ENCODE measurements around the gene STAU1. TPM values are rescaled to one million over a fixed set of nuclear protein-coding genes. Genes with fewer than 3 reads are reported as not detected.
"Not testable (repeated sequence)": the region's sequence is repeated elsewhere in the genome, so short reads cannot be mapped to it uniquely, and the experiment has no call there.

Gene STAU1
- total and polyA plus RNA-seq, 2 experiments from 2014 or later, result 59.4 to 78.2 TPM

- H3K79me2 ChIP-seq (ENCODE audit: insufficient read depth), result peaks cover 76% of the 10 kb centered on the region
- no peak for TF ChIP-seq EZH2 (IDR thresholded peaks at IDR 0.05; ENCODE audit: insufficient read depth, poor library complexity, severe bottlenecking)
- no peak for TF ChIP-seq EZH2phosphoT487 (IDR thresholded peaks at IDR 0.05; ENCODE audit: insufficient read depth, low read depth)
- H4K20me1 ChIP-seq (ENCODE audit: insufficient read depth), result no peaks in the 10 kb centered on the region
- H3K27ac ChIP-seq, result no peak overlapping the region
- in situ Hi-C loops (cut with MboI), result loop anchor here (10.0 kb wide), 1 partner anchor 68 kb away; no protein-coding TSS in a partner anchor
- H2AFZ ChIP-seq, result no peak overlapping the region
- peaks cover 5% of the 10 kb centered on the region; the same call in 1 of the 2 replicates for H3K4me1 ChIP-seq (ENCODE audit: insufficient read depth)
- H3K4me2 ChIP-seq (ENCODE audit: unreplicated experiment), result no peak overlapping the region
- H3K27me3 ChIP-seq (replicated peaks; ENCODE audit: insufficient read depth), result no peaks in the 10 kb centered on the region
- no peaks in the 10 kb centered on the region for H3K9me2 ChIP-seq (ENCODE audit: insufficient read depth)
- DNase-seq, result no peak
- H3K9ac ChIP-seq, result no peak overlapping the region
- peaks cover 8% of the 10 kb centered on the region; the same call in 1 of the 2 replicates for H3F3A ChIP-seq (ENCODE audit: insufficient read depth)
- peaks cover 17% of the 10 kb centered on the region for H3K36me3 ChIP-seq (ENCODE audit: low read depth)
- no peak overlapping the region for H3K4me3 ChIP-seq
- WGBS, 2 experiments (ENCODE audit: low coverage in 1 of 2, low lambda C conversion rate in 2 of 2, missing lambda C conversion rate in 2 of 2), result 95 to 97% methylated on average over 15 of the region's 15 CpGs
- no peaks in the 10 kb centered on the region for H3K9me3 ChIP-seq (ENCODE audit: low read depth)
These were observed 51.1 kb downstream of the STAU1 start for GRCh38 chr20:49136817-49137571.

GRCh38 chr20:49134797-49135196 is 53.3 kb downstream of the STAU1 start:
- H3K4me1 ChIP-seq (ENCODE audit: insufficient read depth); H2AFZ ChIP-seq; H3K9ac ChIP-seq; H3K9me2 ChIP-seq (ENCODE audit: insufficient read depth); H3F3A ChIP-seq (ENCODE audit: insufficient read depth); DNase-seq; H3K27me3 ChIP-seq (replicated peaks; ENCODE audit: insufficient read depth); H3K4me3 ChIP-seq; H3K9me3 ChIP-seq (ENCODE audit: low read depth); H3K27ac ChIP-seq; H3K4me2 ChIP-seq (ENCODE audit: unreplicated experiment); H4K20me1 ChIP-seq (ENCODE audit: insufficient read depth): not testable (repeated sequence)
- peaks cover 14% of the 10 kb centered on the region for H3K36me3 ChIP-seq (ENCODE audit: low read depth)
- peaks cover 74% of the 10 kb centered on the region for H3K79me2 ChIP-seq (ENCODE audit: insufficient read depth)
- in situ Hi-C loops (cut with MboI), result loop anchor here (10.0 kb wide), 1 partner anchor 70 kb away; no protein-coding TSS in a partner anchor
- 66 to 71% methylated on average over 8 of the region's 8 CpGs for WGBS, 2 experiments (ENCODE audit: low coverage in 1 of 2, low lambda C conversion rate in 2 of 2, missing lambda C conversion rate in 2 of 2)

DNA sequence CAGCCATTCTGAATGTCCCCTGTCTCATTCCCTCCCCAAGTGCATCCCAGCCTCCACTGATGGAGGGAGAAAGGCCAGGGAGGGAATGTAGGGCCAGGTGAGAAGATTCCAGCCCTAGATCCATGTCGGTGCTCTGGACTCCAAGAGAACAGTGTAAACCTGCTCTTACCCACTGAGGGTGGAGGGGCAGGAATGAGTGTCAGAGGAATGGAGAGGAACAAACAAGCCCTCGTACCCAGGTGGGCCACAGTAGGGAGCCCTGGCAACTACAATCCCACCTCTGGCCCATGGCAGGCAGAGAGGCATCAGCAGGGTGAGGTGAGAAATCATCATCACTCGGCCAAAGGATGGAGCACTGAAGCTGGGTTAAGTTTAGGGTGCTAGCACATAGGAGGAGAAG is 54.6 kb downstream of the STAU1 start:
- 63 to 71% methylated on average over 3 of the region's 3 CpGs for WGBS, 2 experiments (ENCODE audit: low coverage in 1 of 2, low lambda C conversion rate in 2 of 2, missing lambda C conversion rate in 2 of 2)
- Histone ChIP-seq H3K4me2 (ENCODE audit: unreplicated experiment) (no peak overlapping the region), H3K79me2 (ENCODE audit: insufficient read depth) (peaks cover 69% of the 10 kb centered on the region), H3F3A (ENCODE audit: insufficient read depth) (peaks cover 8% of the 10 kb centered on the region; the same call in 1 of the 2 replicates), H3K4me3 (no peak overlapping the region), H3K27me3 (replicated peaks; ENCODE audit: insufficient read depth) (no peaks in the 10 kb centered on the region), H3K4me1 (ENCODE audit: insufficient read depth) (no peaks in the 10 kb centered on the region), H4K20me1 (ENCODE audit: insufficient read depth) (no peaks in the 10 kb centered on the region), H3K9me3 (ENCODE audit: low read depth) (no peaks in the 10 kb centered on the region), H3K9ac (no peak overlapping the region), H3K27ac (no peak overlapping the region), H2AFZ (no peak overlapping the region), H3K9me2 (ENCODE audit: insufficient read depth) (no peaks in the 10 kb centered on the region), H3K36me3 (ENCODE audit: low read depth) (peaks cover 14% of the 10 kb centered on the region)
- in situ Hi-C loops (cut with MboI), result loop anchor here (10.0 kb wide), 1 partner anchor 71 kb away; no protein-coding TSS in a partner anchor
- no peak for DNase-seq
- TF ChIP-seq EZH2 (IDR thresholded peaks at IDR 0.05; ENCODE audit: insufficient read depth, poor library complexity, severe bottlenecking) (no peak), EZH2phosphoT487 (IDR thresholded peaks at IDR 0.05; ENCODE audit: insufficient read depth, low read depth) (no peak)

- no peak for TF ChIP-seq EZH2phosphoT487 (IDR thresholded peaks at IDR 0.05; ENCODE audit: insufficient read depth, low read depth)
- TF ChIP-seq EZH2 (IDR thresholded peaks at IDR 0.05; ENCODE audit: insufficient read depth, poor library complexity, severe bottlenecking), result no peak
- in situ Hi-C loops (cut with MboI), result loop anchor here (10.0 kb wide), 1 partner anchor 72 kb away; no protein-coding TSS in a partner anchor
- Histone ChIP-seq H3K27ac (no peak overlapping the region), H3K4me1 (ENCODE audit: insufficient read depth) (no peaks in the 10 kb centered on the region), H2AFZ (no peak overlapping the region), H3K9me3 (ENCODE audit: low read depth) (no peaks in the 10 kb centered on the region), H3K9ac (no peak overlapping the region), H3K79me2 (ENCODE audit: insufficient read depth) (peaks cover 68% of the 10 kb centered on the region), H3K9me2 (ENCODE audit: insufficient read depth) (no peaks in the 10 kb centered on the region), H3K27me3 (replicated peaks; ENCODE audit: insufficient read depth) (no peaks in the 10 kb centered on the region), H3F3A (ENCODE audit: insufficient read depth) (peaks cover 8% of the 10 kb centered on the region; the same call in 1 of the 2 replicates), H3K36me3 (ENCODE audit: low read depth) (peaks cover 14% of the 10 kb centered on the region), H3K4me3 (no peak overlapping the region), H3K4me2 (ENCODE audit: unreplicated experiment) (no peak overlapping the region), H4K20me1 (ENCODE audit: insufficient read depth) (no peaks in the 10 kb centered on the region)
- peak; percentile 84 for DNase-seq
- 26 to 35% methylated on average over 5 of the region's 5 CpGs for WGBS, 2 experiments (ENCODE audit: low coverage in 1 of 2, low lambda C conversion rate in 2 of 2, missing lambda C conversion rate in 2 of 2)
These were observed 55.1 kb downstream of the STAU1 start for GRCh38 chr20:49132995-49133478.

All from GM23248 (cell line).